Caco-2 (cell line): Measurements from ENCODE around the gene MAMLD1. TPM values are rescaled to one million over a fixed set of nuclear protein-coding genes. Genes with fewer than 3 reads are reported as not detected.

Experiments
- BruUV-seq: library from RNA; stranded (reverse); fragments of 400-500 nt; replicated peaks from 2 replicates; lab custom pipeline; 2021; lab: Mats Ljungman, UMichigan
- CTCF ChIA-PET: fragments of 300-600 bp; sonication (Branson Sonifier 250); formaldehyde crosslinking; loops from one replicate; lab custom pipeline; 2022; ENCODE audit warnings: antibody characterized with exemption; lab: Charles Lee
- POLR2A ChIA-PET: fragments of 300-600 bp; sonication (Branson Sonifier 250); formaldehyde crosslinking; loops from one replicate; lab custom pipeline; 2022; ENCODE audit warnings: antibody characterized with exemption; lab: Charles Lee
- DNase-seq, 2 experiments: peaks; one replicate each; pipeline versions ENCODE4 v3.0.0 to v3.0.0-alpha.2; 2020 to 2022
- H3K27me3 ChIP-seq: replicated peaks from 2 replicates; pipeline ENCODE4 v1.6.0; 2011; ENCODE audit warnings: low read length; ENCODE audit not compliant: control insufficient read depth, insufficient read depth
- H3K36me3 ChIP-seq: 2 replicates; pipeline ENCODE4 v1.5.1; 2011; ENCODE audit warnings: low read length; ENCODE audit not compliant: control insufficient read depth, insufficient read depth
- H3K4me1 ChIP-seq: fragments of 250-450 bp; sonication (Bioruptor Pico); 2 replicates; pipeline ENCODE4 v1.5.1; 2020; ENCODE audit warnings: mild to moderate bottlenecking
- H3K4me3 ChIP-seq: 2 replicates; pipeline ENCODE4 v1.5.1; 2011; ENCODE audit warnings: low read depth, mild to moderate bottlenecking, control low read depth, low read length
- H3K9me3 ChIP-seq: fragments of 250-450 bp; sonication (Bioruptor Pico); 2 replicates; pipeline ENCODE4 v1.5.1; 2020; ENCODE audit warnings: mild to moderate bottlenecking, moderate library complexity
- H3K27ac Mint-ChIP-seq: one replicate; pipeline ENCODE4 v1.8.0; 2022; ENCODE audit warnings: mixed read lengths; ENCODE audit not compliant: unreplicated experiment
- H3K27me3 Mint-ChIP-seq: one replicate; pipeline ENCODE4 v1.8.0; 2022; ENCODE audit warnings: mixed read lengths; ENCODE audit not compliant: insufficient read depth, unreplicated experiment
- H3K36me3 Mint-ChIP-seq: one replicate; pipeline ENCODE4 v1.8.0; 2022; ENCODE audit warnings: mild to moderate bottlenecking, mixed read lengths; ENCODE audit not compliant: insufficient read depth, unreplicated experiment
- H3K4me1 Mint-ChIP-seq: one replicate; pipeline ENCODE4 v1.8.0; 2022; ENCODE audit warnings: low read depth, mixed read lengths; ENCODE audit not compliant: unreplicated experiment
- H3K4me3 Mint-ChIP-seq: one replicate; pipeline ENCODE4 v1.8.0; 2022; ENCODE audit warnings: mild to moderate bottlenecking, moderate library complexity, mixed read lengths; ENCODE audit not compliant: unreplicated experiment
- H3K9me3 Mint-ChIP-seq: one replicate; pipeline ENCODE4 v1.8.0; 2022; ENCODE audit warnings: mixed read lengths; ENCODE audit not compliant: unreplicated experiment
- CTCF ChIP-seq, 2 experiments: fragments of 200-600 bp in 1 of 2; IDR thresholded peaks; 1 replicate in 1 of 2; 2 replicates in 1 of 2; pipeline versions ENCODE4 v1.5.1 to v1.8.0; 2011 to 2022; ENCODE audit warnings: antibody characterized with exemption in 1 of 2, control low read depth in 1 of 2, inconsistent platforms in 1 of 2, low read depth in 1 of 2, low read length in 1 of 2, mild to moderate bottlenecking in 1 of 2, moderate library complexity in 1 of 2; ENCODE audit not compliant: insufficient read depth in 1 of 2, severe bottlenecking in 1 of 2, unreplicated experiment in 1 of 2
- intact Hi-C: fragments of 100-400 bp; cut with micrococcal nuclease; formaldehyde crosslinking; loops from one replicate; pipeline ENCODE4 v1.10.0; 2022; ENCODE audit not compliant: unreplicated experiment
- total RNA-seq: library from RNA; stranded (reverse); gene quantifications from 2 replicates; pipeline ENCODE4 v1.2.3, GENCODE V29; 2022

The MAMLD1 gene
- total RNA-seq, 1 experiment from 2014 or later: not detected

GRCh38 chrX:150334981-150335380 is 28.1 kb upstream of the MAMLD1 start:
- ChIA-PET CTCF (no interaction called here), POLR2A (no interaction called here)
- Histone ChIP-seq H3K36me3 (no peaks in the 10 kb centered on the region), H3K4me3 (no peak overlapping the region), H3K4me1 (no peaks in the 10 kb centered on the region), H3K27me3 (no peaks in the 10 kb centered on the region), H3K9me3 (no peaks in the 10 kb centered on the region)
- H3K27me3 Mint-ChIP-seq: no peaks in the 10 kb centered on the region
- H3K9me3 Mint-ChIP-seq: no peaks in the 10 kb centered on the region
- H3K36me3 Mint-ChIP-seq: no peaks in the 10 kb centered on the region
- H3K4me3 Mint-ChIP-seq: no peak overlapping the region
- DNase-seq: no peak
- intact Hi-C loops: no loop called here
- H3K4me1 Mint-ChIP-seq: no peaks in the 10 kb centered on the region
- no TSS peak for BruUV-seq
- no peak overlapping the region for H3K27ac Mint-ChIP-seq
- TF ChIP-seq CTCF (IDR thresholded peaks at IDR 0.05; ENCODE audit: insufficient read depth in 1 of 2, low read depth in 1 of 2, low read length in 1 of 2, severe bottlenecking in 1 of 2, unreplicated experiment in 1 of 2): no peak

- DNase-seq: no peak
- intact Hi-C loops: no loop called here
- Mint-ChIP-seq H3K27ac (no peak overlapping the region), H3K27me3 (no peaks in the 10 kb centered on the region), H3K36me3 (no peaks in the 10 kb centered on the region), H3K4me3 (no peak overlapping the region), H3K4me1 (no peaks in the 10 kb centered on the region), H3K9me3 (no peaks in the 10 kb centered on the region)
- Histone ChIP-seq H3K27me3 (no peaks in the 10 kb centered on the region), H3K9me3 (no peaks in the 10 kb centered on the region), H3K4me3 (no peak overlapping the region), H3K36me3 (no peaks in the 10 kb centered on the region), H3K4me1 (no peaks in the 10 kb centered on the region)
- TF ChIP-seq CTCF (IDR thresholded peaks at IDR 0.05; ENCODE audit: insufficient read depth in 1 of 2, low read depth in 1 of 2, low read length in 1 of 2, severe bottlenecking in 1 of 2, unreplicated experiment in 1 of 2): no peak
- CTCF ChIA-PET: no interaction called here
- POLR2A ChIA-PET: no interaction called here
- BruUV-seq: no TSS peak
Observed at GRCh38 chrX:150337026-150337425, 26.1 kb upstream of the MAMLD1 start.

DNA sequence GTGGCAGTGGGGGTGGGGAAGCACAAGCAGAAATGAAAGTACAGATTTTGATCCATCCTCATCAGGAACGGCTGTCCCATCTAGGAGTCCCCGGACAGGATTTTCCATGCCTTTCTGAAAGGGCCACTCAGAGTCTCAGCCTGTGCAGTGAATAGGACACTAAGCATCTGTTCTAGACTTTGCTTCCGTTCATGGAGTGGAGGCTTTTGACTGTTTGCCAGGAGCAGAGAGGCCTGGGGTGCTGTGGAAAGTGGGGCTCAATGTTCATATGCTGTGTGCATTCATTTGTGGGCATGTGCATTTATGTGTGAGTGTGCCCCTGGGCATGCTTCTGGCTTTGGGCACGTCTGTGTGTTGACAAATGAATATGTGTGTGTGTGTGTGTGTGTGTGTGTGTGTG is 25.6 kb upstream of the MAMLD1 start:
- DNase-seq: no peak
- no peaks in the 10 kb centered on the region for H3K36me3 Mint-ChIP-seq
- POLR2A ChIA-PET: no interaction called here
- H3K4me1 Mint-ChIP-seq: no peaks in the 10 kb centered on the region
- Histone ChIP-seq H3K9me3 (no peaks in the 10 kb centered on the region), H3K36me3 (no peaks in the 10 kb centered on the region), H3K4me1 (no peaks in the 10 kb centered on the region), H3K4me3 (no peak overlapping the region), H3K27me3 (no peaks in the 10 kb centered on the region)
- intact Hi-C loops: no loop called here
- TF ChIP-seq CTCF (IDR thresholded peaks at IDR 0.05; ENCODE audit: insufficient read depth in 1 of 2, low read depth in 1 of 2, low read length in 1 of 2, severe bottlenecking in 1 of 2, unreplicated experiment in 1 of 2): no peak
- no peak overlapping the region for H3K4me3 Mint-ChIP-seq
- no peaks in the 10 kb centered on the region for H3K27me3 Mint-ChIP-seq
- BruUV-seq: no TSS peak
- CTCF ChIA-PET: no interaction called here
- H3K27ac Mint-ChIP-seq: no peak overlapping the region
- no peaks in the 10 kb centered on the region for H3K9me3 Mint-ChIP-seq
